Measurements from ENCODE around the gene ZC3H12D. TPM values are rescaled to one million over a fixed set of nuclear protein-coding genes. Genes with fewer than 3 reads are reported as not detected.

Gene ZC3H12D
- total and polyA plus RNA-seq, 11 donors = 0.14 to 3.0 (median 0.42) TPM

DNA sequence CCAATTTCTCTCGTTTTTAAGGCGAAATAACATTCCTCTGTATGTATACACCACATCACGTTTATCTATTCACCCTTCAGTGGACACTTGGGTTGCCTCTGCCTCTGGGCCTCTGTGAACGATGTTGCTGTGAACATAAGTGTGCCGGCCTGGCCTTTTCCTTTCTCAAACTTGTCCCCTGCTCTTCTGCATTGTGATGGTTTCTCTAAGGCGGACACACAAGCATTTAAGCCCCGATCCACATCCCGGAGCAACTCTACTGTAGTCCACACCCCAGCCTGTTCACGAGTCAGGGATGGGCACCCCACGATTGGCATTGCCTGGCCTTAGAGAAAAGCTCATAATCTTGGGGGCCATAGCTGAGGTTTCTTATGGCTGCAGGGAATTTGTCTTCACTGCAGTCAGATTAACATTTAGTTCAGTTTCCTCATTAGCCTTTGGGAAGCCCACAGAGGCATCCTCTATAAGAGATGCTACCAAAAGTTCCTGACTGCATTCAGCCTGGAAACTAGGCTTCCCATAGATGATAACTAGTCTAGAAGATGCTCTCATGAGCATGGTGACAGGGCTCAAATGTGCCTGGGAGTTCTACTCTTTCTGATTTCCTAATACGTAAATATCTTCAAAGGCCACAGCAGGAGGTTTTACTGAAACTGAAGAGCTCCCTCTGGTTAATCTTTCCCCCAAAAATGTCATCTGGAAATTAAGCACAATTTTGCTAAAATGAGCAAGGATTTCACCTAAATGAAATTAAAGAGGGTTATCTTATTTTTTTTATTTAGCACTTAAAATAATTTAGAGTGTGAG, 762 bp downstream of the ZC3H12D start:
- intact Hi-C loops (cut with DNase I) = loop anchor here in 1 of 10 donors (2.0 kb wide), 1 partner anchor 29 kb away; no protein-coding TSS in a partner anchor
- no peaks in the 10 kb centered on the region for H3K9me3 ChIP-seq
- H3K4me3 ChIP-seq = peak overlapping the region in 3 of 12 donors; percentile 11 to 59 (median 28)
- no peak for ATAC-seq
- H3K27ac ChIP-seq = peak overlapping the region; percentile 1 to 97 (median 36)
- H3K4me1 ChIP-seq = peaks cover 0 to 55% (median 26%) of the 10 kb centered on the region in 12 donors
- WGBS, 4 donors = 92 to 97% (median 93%) methylated on average over 11 of the region's 11 CpGs
- TF ChIP-seq POLR2A (IDR thresholded peaks at IDR 0.05) = no peak
- TF ChIP-seq, protein P1, sequence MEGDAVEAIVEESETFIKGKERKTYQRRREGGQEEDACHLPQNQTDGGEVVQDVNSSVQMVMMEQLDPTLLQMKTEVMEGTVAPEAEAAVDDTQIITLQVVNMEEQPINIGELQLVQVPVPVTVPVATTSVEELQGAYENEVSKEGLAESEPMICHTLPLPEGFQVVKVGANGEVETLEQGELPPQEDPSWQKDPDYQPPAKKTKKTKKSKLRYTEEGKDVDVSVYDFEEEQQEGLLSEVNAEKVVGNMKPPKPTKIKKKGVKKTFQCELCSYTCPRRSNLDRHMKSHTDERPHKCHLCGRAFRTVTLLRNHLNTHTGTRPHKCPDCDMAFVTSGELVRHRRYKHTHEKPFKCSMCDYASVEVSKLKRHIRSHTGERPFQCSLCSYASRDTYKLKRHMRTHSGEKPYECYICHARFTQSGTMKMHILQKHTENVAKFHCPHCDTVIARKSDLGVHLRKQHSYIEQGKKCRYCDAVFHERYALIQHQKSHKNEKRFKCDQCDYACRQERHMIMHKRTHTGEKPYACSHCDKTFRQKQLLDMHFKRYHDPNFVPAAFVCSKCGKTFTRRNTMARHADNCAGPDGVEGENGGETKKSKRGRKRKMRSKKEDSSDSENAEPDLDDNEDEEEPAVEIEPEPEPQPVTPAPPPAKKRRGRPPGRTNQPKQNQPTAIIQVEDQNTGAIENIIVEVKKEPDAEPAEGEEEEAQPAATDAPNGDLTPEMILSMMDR (IDR thresholded peaks at IDR 0.05) = no peak
- H3K36me3 ChIP-seq = no peaks in the 10 kb centered on the region
- H3K27me3 ChIP-seq = no peaks in the 10 kb centered on the region
- no peak for DNase-seq

DNA sequence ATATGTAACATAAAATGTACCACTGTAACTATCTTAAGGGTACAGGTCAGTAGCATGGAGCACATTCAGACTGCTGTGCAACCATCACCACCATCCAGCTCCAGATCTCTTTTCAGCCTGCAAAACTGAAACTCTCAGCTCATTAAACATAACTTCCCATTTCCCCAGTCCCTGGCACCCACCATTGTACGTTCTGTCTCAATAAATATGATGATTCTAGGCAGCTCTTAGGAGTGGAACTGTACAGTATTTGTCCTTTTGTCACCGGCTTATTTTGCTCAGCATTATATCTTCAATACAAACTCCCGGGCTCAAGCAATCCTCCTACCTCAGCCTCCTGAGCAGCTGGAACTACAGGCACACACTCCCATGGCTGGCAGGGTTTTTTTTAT, 1.5 kb downstream of the ZC3H12D start:
- Histone ChIP-seq H3K4me3 (peak overlapping the region in 2 of 12 donors; percentile 28 to 59), H3K4me1 (peaks cover 0 to 55% (median 26%) of the 10 kb centered on the region in 12 donors), H3K36me3 (no peaks in the 10 kb centered on the region), H3K27ac (peak overlapping the region in 10 of 12 donors; percentile 24 to 97 (median 70)), H3K27me3 (peaks cover 0 to 3% (median 0%) of the 10 kb centered on the region in 9 donors), H3K9me3 (no peaks in the 10 kb centered on the region)
- intact Hi-C loops (cut with DNase I) = no loop called here
- 80 to 90% (median 84%) methylated on average over 3 of the region's 3 CpGs for WGBS, 4 donors
- peak in 2 of 4 donors; percentile 10 to 30 for ATAC-seq
- TF ChIP-seq POLR2A (IDR thresholded peaks at IDR 0.05) = no peak
- TF ChIP-seq, protein P1 (IDR thresholded peaks at IDR 0.05) = no peak
- no peak for DNase-seq

DNA sequence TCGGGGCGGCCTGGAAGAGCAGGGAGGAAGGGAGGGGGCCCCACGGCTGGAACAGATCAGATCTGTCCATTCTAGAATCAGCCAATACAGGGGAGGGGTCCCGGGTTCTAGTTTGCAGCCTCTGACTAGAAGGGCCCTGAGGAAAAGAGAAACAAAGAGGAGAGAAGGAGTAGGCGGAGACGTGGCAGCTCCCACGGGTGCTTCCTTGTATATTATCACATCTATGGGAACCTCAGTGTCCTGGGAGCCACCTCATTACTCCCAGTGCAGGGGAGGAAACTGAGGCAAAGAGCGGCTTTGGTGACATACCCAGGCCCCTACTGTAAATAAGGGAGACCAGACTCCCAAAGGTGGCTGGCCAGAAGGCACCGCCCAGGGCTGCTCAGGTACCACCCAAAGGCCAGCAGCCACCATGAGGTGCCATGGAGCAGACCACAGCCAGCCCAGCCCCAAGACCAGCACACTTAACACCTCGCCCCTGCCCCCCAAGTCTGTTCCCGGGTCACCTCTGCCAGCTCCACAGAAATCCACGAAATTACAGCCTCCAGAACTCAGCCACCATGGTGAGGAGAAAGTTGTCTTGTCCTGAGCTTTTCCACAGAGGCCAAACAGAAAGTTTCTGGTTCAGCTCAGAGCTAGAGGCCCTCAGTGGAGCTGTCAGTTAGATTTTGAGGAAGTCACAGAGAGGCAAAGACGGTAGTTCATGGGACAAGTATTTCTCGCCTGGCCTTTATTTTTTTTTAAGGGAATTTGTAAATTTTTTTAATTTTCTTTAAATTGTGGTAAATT, 2.1 kb downstream of the ZC3H12D start:
- no peak for TF ChIP-seq POLR2A (IDR thresholded peaks at IDR 0.05)
- TF ChIP-seq, protein P1 (IDR thresholded peaks at IDR 0.05) = no peak
- Histone ChIP-seq H3K9me3 (no peaks in the 10 kb centered on the region), H3K27ac (peak overlapping the region; percentile 42 to 97 (median 72)), H3K27me3 (peaks cover 0 to 3% (median 0%) of the 10 kb centered on the region in 9 donors), H3K36me3 (no peaks in the 10 kb centered on the region), H3K4me1 (peaks cover 0 to 55% (median 26%) of the 10 kb centered on the region in 12 donors), H3K4me3 (peak overlapping the region in 11 of 12 donors; percentile 18 to 64 (median 49))
- ATAC-seq = peak in 2 of 4 donors; percentile 31 to 42
- WGBS, 4 donors = 59 to 69% (median 65%) methylated on average over 14 of the region's 14 CpGs
- intact Hi-C loops (cut with DNase I) = no loop called here
- DNase-seq = no peak

All from heart left ventricle (tissue), 16 donors.